Mesothelial cell of epicardium (in vitro differentiated cells): ENCODE data around the gene CT45A1. TPM values are rescaled to one million over a fixed set of nuclear protein-coding genes. Genes with fewer than 3 reads are reported as not detected.

Experiments used
- total RNA-seq: library from RNA; stranded (reverse); gene quantifications from 3 replicates; pipeline ENCODE4 v1.2.1, GENCODE V29; 2021

Gene CT45A1
- total RNA-seq, 1 donor from 2014 or later: not detected

Other genes starting within 250 kb of the CT45A1 start
- gene INTS6L, start 193.0 kb upstream of the CT45A1 start, total RNA-seq: 31.7 to 32.9 TPM (median 32.6 TPM) in 3 replicates
- not detected in 3 replicates for gene CT45A3, start 54.6 kb downstream of the CT45A1 start, total RNA-seq
- gene CT45A5, start 71.9 kb downstream of the CT45A1 start, total RNA-seq: not detected in 3 replicates
- gene CT45A6, start 89.1 kb downstream of the CT45A1 start, total RNA-seq: not detected in 3 replicates
- not detected in 3 replicates for gene CT45A2, start 106.4 kb downstream of the CT45A1 start, total RNA-seq
- not detected in 3 replicates for gene CT45A7, start 123.6 kb downstream of the CT45A1 start, total RNA-seq
- gene CT45A8, start 140.9 kb downstream of the CT45A1 start, total RNA-seq: not detected in 3 replicates
- gene CT45A9, start 158.2 kb downstream of the CT45A1 start, total RNA-seq: not detected in 3 replicates
- gene CT45A10, start 179.8 kb downstream of the CT45A1 start, total RNA-seq: not detected in 3 replicates
- gene SAGE1, start 180.1 kb downstream of the CT45A1 start, total RNA-seq: not detected in 3 replicates